Stimulated activated CD8-positive, alpha-beta memory T cell treated with anti-CD3 and anti-CD28 coated beads, Interleukin-7, amount 100 ng/mL, for 48 hours (primary cell): ENCODE measurements around the gene ZNF740.
A peak's percentile ranks its signal among the peaks of the same experiment; 100 is the strongest.
"Not testable (repeated sequence)": the region's sequence is repeated elsewhere in the genome, so short reads cannot be mapped to it uniquely, and the experiment has no call there.

ENCODE experiments used
- DNase-seq, 2 donors: peaks; one replicate each; pipeline ENCODE4 v3.0.0-alpha.2; 2020; ENCODE audit warnings: low read depth in 1 of 2; ENCODE audit errors: extremely low read depth in 1 of 2

The ZNF740 gene, protein sequence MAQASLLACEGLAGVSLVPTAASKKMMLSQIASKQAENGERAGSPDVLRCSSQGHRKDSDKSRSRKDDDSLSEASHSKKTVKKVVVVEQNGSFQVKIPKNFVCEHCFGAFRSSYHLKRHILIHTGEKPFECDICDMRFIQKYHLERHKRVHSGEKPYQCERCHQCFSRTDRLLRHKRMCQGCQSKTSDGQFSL

DNA sequence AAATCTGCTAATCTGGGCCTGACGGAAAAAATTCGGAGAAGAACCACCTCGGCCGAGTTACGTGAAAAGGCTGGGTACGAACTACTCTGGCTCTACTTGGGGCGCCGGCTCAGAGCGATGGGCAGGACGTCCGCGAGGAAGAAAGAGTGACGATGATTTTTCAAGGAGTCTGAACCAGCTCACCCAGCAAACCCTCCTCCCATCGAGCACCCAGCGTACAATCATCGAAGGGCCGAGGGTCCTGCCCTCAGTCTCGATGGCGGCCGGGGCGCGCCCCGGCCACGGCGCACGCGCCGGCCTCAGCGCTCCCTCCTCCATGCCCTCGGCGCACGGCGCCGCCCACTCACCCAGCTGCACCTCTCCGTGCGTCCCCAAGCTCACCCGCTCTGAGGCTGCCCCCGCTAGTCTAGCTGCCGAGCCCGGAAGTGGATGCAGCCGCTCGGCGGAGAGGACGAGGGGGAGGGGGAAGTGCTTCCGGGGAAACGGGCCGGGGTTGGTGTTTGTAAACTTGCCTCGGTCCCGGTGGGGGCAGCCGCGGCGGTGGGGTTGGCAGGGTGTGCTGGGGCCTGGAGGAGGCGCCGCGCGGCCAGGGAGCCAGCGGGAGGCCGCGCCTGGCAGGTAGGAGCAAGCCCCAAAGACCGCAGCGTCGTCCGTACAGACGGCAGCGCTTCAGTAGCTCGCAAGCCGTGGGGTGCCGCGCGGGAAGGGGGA, at the start of gene ZNF740, which contains the start of gene CSAD:
Gene ZNF740 (plus strand): TSS at position 503 of the 711 bp plus-strand sequence. CDS start 1,262 bp downstream, outside the sequence.
Gene CSAD (minus strand): TSS at position 706 of the 711 bp plus-strand sequence. CDS start 7,455 bp downstream, outside the sequence.
- DNase-seq = peak; percentile 95 to 99

DNA sequence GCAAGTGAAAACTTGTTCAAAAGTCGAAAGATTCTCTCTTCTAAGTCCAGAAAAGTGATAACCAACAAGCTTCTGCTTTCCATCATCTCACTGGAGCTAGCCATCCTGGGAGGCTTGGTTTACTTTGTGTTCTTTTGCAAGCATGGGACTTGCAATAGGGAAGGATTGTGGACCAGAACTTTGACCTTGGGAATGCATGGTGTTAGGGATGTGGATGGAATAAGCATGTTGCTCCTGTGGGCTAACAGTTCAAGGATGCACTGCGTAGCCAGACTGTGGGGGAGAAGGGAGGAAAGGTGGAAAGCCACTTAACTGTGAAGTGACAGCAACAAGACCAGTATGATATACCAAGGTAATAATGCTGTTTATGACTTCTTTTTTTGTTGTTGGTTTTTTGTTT, 48.7 kb upstream of the ZNF740 start:
- DNase-seq = no peak

DNA sequence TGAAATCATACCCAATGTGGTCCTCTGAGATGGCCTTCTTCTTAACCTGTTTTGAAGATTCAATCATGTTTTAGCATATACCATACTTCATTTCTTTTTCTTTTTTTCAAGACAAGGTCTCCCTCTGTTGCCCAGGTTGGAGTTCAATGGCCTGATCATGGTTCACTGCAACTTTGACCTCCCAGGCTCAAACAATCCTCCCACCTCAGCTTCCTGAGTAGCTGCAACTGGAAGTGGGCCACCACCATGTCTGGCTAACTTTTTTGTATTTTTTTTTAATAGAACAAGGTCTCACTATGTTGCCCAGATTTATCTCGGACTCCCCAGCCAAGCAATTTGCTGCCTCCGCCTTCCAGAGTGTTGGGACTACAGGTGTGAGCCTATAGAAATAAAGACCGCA, 46.8 kb upstream of the ZNF740 start:
- DNase-seq = no peak

DNA sequence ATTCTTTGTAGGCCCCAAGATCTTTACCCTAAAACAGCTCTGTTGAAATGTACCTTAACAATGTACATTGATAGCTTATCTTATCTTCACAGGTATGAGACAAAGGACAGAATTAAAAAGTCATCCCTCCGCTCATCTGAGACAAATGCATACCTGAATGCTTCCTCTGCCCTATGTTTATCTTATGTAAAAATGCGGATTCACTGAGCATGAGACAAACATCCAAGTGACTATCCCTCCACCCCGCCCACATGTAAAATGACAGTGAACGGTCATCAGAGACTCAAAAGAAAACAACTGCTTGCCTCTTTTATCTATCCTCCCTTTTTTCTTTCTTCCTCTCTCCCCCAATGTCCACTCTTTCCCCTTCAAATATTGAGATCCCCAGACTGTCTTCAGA, 37.2 kb upstream of the ZNF740 start:
- DNase-seq = no peak

DNA sequence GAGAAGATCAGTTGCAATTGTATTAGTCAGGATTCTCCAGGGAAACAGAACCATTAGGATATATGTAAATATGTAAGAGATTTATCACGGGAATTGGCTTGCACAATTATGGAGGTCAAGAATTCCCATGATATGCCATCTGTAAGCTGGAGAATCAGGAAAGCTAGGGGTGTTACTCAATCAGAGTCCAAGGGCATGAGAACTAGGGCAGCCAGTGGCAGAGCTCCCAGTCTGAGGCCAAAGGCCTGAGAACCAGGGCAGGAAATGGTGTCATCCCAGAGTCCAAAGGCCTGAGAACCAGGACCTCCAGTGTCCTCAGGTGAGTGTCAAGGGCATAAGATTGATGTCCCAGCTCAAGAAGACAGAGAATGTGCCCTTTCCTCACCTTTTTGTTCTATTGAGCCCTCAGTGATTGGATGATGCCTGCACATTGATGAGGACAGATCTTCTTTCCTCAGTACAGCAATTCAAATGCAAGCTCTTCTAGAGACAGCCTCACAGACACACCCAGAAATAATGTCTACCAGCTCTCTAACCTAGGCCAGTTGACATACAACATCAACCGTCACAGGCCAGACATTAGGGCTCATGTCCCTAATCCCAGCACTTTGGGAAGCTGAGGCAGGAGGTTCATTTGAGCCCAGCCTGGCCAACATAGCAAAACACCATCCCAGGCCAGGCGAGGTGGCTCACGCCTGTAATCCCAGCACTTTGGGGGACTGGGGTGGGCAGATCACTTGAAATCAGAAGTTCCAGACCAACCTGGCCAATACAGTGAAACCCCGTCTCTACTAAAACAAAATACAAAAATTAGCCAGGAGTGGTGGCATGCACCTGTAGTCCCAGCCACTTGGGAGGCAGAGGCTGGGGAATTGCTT, 34.9 kb upstream of the ZNF740 start:
- DNase-seq = no peak

DNA sequence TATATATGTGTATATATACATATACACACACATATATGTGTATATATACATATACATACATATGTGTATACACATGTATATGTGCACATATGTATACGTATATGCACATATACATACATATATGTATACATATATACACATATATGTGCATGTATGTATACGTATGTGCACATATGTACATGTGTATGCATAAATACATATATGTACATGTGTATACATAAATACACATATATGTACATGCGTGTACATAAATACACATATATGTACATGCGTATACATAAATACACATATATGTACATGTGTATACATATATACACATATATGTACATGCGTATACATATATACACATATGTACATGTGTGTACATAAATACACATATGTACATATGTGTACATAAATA, 33.3 kb upstream of the ZNF740 start:
- DNase-seq = no peak

DNA sequence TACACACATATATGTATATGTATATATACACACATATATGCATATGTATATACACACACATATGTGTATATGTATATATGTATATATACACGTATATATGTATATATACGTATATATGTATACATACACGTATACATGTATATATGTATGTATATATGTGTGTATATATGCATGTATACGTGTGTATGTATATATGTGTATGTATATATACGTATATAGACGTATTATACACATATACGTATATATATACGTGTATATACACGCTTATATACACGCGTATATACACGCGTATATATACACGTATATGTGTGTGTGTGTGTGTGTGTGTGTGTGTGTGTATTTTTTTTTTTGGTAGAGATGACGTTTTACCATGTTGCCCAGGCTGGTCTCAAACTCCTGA, 32.9 kb upstream of the ZNF740 start:
- no peak for DNase-seq

DNA sequence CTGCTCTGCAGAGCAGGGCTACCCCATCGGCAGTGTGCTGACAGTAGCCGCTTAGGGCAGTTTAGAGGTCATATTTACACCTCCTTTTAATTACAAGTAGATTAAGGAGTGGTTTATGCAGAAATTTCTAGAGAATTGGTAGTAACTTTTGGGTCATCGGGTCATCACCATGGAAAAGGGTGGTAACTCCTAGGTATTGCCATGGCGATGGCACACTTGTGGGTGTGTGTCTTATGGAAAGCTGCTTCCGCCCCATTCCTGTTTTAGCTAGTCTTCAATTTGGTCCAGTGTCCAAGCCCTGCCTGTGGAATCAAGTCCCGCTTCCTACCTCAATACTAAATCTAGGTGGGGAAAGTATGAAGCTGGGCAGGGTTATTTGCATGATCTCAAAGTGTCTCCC, 29.5 kb upstream of the ZNF740 start:
- DNase-seq = no peak

DNA sequence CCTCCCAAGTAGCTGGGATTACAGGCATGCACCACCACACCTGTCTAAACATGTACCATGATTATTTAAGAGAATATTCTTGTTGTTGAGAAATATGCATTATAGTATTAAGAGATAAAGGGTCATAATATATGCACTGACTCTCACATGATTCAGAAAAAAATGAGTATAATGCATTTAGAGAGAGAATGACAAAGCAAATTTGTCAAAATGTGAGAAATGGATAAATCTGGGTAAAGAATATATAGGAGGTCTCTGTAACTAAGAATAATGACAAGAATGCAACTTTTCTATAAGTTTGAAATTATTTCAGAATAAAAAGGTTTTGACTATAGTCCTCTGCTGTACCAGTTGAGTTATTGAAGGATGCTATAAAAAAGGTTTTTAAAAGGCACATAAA, 28.1 kb upstream of the ZNF740 start:
- no peak for DNase-seq

DNA sequence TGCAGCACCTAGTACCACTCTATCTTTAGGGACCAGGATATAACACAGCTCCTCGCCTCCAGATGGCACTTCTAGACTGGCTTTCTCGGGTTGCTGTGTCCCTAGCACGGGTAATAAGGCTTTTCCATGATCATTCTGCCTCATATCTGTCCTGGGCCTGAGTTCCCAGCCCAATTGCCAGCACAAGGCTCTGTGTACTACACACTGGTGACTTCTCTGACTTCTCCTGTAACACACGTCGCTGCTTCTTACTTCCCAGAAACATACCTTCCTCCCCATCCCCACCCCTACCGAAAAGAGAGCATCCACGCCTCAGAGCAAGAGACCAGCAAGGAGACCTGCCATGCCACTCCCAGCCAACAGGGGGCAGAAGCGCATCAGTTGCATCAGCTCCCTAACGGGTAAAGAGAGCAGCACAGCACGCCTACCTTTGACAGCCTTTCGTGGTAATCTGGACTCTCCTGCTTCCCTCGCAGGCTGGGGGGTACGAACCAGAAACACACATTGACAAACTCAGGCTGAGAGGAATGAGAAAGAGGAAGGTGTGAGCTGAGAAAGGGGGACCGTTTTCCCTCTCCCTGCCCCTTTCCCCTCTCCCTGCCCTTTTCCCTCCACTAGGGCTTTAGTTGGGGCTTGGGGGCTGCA, 21.2 kb upstream of the ZNF740 start:
- peak; percentile 76 to 84 for DNase-seq

DNA sequence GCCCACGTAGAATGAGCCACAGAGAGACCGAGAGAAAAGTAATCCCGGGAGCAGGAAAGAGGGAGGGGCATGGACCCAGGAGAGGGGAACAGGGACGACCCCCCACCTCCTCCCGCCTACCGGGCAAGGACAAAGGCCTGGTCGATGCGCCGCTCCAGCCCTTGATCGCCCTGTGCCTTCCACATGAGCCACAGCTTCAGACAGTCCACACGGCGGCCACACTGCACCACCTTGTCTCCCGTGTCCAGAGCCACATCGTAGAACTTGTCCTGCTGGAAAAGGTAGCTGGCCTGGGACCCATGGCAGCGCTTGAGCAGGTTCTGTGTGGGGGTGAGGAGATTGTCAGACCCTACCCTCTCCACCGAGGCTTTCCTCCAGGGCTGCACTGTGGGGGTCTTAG, 20.5 kb upstream of the ZNF740 start:
- DNase-seq = no peak

DNA sequence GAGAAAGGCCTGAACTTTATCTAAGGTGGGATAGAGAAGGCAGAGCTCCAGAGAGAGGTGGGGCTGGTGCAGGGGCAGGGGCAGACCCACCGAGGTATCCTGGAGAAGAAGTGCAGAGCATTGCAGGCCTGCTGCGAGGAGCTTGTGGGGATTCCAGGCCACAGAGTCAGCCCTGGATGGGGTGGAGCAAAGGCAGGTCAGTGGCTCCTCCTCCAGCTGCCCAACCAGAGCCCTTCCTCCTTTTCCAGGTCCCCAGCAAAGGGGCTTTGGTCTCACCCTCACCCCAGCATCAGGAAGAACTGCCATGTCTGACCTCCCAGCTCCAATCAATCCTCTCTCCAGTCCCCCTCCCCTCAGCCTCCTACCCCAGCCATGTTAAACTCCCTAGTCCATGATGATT, 19.8 kb upstream of the ZNF740 start:
- no peak for DNase-seq

DNA sequence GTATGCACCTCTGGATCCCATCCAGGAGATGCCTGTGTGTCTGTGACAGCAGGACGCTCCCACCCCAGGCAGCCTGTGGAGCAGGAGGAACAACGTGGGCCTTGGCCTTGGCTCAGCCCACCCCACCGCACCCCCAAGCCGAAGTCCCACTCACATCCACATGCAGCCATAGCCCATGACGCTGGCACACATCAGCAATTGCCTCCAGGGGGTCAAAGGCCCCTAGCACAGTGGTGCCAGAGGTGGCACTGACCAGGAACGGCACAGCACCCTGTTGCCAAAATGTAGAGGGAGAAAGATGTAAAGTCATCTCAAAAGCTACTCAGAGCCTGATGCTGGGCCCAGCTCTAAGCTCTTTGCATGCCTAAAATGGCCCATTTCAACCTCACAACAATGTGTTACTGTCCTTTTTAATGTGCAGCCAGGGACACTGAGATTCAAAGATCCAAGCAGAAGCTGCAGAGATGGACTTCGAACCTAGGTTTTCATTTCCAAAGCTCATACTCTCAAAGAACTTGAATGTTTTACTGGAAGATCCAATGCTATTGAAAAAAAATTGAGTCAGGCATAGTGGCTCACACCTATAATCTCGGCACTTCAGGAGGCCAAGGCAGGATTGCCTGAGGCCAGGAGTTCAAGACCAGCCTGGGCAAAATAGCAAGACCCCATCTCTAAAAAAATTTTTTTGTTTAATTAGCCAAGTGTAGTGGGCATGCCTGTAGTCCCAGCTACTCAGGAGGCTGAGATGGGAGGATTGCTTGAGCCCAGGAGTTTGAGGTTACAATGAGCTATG, 19.2 kb upstream of the ZNF740 start:
- no peak for DNase-seq

DNA sequence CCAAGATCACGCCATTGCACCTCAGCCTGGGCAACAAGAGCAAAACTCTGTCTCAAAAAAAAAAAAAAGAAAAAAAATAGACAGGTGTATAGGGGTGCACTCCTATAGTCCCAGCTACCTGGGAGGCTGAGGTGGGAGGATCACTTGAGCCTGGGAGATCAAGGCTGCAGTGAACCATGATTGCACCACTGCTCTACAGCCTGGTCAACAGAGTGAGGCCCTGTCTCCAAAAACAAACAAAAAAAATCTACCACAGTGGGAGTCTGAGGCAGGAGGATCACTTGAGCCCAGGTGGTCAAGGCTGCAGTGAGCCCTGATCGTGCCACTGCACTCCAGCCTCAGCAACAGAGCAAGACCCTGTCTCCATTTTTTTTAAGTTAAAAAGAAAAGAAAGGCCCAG, 17.5 kb upstream of the ZNF740 start:
- DNase-seq = not testable (repeated sequence)

DNA sequence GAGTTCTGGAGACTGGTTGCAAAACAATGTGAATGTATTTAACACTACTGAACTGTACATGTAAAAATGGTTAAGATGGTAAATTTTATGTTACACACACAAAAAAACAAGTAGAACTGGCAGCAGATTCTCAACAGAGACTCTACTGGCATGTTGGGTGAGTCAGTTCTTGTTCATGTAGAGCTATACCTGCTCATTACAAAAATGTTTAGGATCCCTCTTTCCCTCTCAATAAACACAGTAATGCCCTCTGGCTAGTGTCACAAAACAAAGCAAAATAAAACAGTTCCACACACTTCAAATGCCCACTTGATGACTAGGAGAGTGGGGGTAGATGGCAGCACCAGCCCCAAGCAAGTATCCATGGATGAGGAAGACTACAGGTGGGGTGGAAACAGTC, 13.7 kb upstream of the ZNF740 start:
- no peak for DNase-seq

DNA sequence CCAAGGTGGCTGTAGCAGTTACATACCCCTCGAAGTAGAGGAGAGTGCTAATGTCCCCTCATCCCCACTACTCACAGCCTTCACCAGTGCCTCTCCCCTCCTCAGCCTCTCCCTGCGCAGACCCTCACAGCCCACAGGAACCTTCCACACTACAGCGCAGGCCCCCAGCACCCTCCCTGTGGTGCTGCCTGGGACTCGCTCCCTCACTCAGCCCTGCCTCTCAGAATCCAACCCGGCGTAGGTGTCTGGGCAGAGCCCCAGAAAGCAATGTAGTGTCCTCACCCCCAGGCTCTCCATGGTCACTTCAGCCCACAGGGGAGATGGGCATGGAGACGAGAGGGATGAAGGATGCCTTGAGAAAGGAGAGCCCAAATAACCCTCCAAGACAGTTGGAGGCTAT, 10.9 kb upstream of the ZNF740 start:
- no peak for DNase-seq

DNA sequence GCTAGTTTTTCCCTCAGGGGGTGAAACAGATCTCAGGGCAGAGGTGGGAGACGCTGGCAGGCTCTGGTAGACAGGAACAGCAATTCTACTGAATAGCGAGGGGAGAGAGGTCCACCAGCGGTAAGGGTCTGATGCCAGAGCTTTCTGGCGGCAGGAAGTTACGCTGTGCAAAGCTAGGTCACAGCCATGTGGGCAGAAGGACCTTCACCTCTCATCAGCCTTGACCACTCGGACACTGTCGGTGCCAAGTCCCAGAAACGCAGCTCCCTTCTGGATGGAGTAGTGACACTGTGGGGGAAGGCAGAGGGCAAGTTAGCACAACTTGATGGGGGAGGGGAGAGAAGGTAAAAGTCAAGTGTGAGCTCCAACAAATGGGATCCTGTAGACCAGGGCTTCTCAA, 10.3 kb upstream of the ZNF740 start:
- DNase-seq = no peak

DNA sequence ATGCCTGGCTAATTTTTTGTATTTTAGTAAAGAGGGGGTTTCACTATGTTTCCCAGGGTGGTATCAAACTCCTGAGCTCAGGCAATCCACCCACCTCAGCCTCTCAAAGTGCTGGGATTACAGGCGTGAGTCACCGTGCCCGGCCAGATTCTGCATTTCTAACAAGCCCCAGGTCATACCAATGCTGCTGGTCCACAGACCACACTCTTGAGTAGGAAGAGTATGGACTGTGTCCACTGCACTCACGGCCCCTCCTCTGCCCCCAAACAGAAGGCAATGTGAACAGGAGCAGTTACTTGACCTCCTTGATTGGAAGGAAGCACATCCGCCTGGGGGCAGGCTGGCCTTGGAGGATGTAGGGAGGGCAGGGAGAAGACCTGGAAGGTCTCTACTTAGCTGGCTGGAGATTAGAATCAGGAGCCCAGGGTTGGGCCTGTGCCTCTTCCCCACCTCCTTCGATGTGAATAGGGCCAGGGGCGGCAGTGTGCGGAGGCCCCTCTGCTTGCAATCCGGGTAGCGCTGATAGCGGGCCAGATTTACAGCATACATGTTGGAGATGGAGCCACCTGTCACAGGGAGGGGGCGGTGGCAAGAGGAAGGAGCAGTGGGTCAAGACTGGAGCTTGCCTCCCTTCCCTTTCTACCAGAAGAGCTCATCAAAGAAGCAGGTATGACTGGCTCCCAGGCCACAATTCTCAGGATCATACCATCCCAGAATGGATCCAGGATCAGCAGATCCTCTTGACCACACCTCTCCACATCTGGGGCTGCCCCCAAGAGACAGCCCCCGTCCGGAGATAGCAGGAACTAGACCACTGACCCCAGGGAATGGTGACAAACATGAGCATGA, 9.4 kb upstream of the ZNF740 start:
- DNase-seq = no peak

DNA sequence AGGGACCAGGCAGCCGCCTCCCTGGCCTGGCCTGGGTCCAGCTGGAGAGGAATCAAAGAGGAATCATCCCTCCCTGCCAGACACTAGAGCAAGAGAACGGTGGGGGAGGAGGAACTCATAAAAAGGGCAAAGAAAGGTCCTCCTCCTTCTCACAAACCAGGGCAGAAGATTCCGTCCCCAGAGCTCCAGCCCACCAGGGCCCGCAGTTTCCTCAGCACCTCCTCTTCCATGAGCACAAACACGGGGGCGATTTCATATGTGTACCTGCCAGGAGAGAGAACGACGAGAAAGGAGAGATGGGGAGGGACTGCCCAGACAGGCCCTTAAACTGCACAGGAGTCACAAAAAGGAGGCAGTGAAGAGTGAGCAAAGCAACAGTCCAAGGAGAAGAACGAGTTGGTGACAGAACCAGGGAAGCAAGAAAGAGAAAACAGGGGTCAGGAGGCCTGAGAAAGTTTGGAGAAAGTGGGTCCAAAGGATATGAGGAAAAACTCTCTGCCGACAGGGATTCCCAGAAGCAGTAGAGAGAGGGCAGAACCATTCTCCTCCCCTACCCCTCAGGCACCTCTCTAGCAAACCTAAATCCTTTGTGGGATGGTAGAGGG, 8.7 kb upstream of the ZNF740 start:
- no peak for DNase-seq
